Measurements from ENCODE around the gene TBX2. TPM values are rescaled to one million over a fixed set of nuclear protein-coding genes. Genes with fewer than 3 reads are reported as not detected.

TBX2 gene
- total RNA-seq, 1 donor from 2014 or later: 0.23 TPM

DNA sequence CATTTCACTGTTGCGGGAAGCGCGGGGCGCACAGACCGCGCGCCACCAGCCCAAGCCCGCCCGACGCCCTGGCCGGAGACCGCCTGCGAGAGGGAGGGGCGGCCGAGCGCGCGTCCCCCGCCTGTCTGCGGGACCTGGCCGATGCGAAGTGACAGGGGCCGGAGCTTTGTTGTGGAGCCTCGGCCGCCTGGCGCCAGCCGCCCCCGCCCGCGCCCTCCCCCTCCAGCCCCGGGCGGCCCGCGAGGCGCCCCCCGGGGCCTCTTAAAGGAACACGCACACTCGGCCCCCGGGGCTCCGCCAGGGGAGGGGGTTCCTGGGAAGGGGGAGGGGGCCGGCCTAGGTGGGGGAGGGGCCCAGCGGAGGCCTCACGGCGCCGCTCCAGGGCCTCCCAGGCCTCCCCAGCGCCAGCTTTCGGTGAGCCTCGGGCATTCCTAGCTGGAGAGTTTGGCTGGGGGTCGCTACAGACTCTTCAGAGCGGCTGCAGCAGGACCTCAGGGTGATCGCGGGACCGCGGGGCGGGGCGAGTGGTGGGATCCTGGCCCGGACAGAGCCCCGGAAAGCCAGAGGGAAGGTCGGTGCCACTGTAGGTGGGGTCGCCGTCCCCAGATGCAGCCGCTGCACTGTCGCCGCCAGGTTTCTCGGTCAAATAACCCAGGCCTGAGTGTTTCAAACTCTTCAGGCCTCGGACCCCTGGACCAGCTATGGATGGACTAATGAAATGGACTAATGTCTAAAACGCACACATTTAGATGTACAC lies 2.4 kb upstream of the TBX2 start:
- H3K27me3 Mint-ChIP-seq (ENCODE audit: unreplicated experiment): peaks cover 41% of the 10 kb centered on the region
- no peak overlapping the region for H3K27ac Mint-ChIP-seq (ENCODE audit: unreplicated experiment)
- peaks cover 17% of the 10 kb centered on the region for H3K36me3 Mint-ChIP-seq (ENCODE audit: low read depth, unreplicated experiment)
- H3K4me1 Mint-ChIP-seq (ENCODE audit: unreplicated experiment): peaks cover 22% of the 10 kb centered on the region
- H3K4me3 Mint-ChIP-seq (ENCODE audit: unreplicated experiment): peak overlapping the region; percentile 76
- no peak for TF ChIP-seq CTCF (IDR thresholded peaks at IDR 0.05; ENCODE audit: unreplicated experiment)
- no peaks in the 10 kb centered on the region for H3K9me3 Mint-ChIP-seq (ENCODE audit: unreplicated experiment)
- no peak for DNase-seq (ENCODE audit: low spot score)

DNA sequence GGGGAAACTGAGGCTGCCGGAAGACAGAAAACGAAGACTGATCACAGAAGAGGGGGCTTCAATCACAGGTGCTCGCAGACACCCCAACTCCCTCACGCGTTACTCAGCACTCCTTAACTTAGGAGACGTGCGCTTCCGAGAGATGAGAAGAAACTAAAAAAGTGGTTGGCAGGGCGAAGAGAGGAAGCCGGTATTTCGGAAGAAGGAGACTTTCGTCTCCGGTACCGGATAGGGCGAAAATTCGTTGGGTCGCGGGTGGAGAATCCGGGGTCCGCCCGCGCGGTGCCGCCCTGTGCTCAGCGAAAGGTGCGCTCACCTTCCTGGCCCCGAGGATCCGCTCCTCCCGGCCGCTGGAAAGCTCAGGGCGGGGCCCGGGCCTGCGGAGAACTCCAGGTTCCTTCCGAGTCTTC lies 917 bp upstream of the TBX2 start:
- no peak for DNase-seq (ENCODE audit: low spot score)
- Mint-ChIP-seq H3K27me3 (ENCODE audit: unreplicated experiment) (peaks cover 46% of the 10 kb centered on the region), H3K36me3 (ENCODE audit: low read depth, unreplicated experiment) (peaks cover 12% of the 10 kb centered on the region), H3K4me1 (ENCODE audit: unreplicated experiment) (peaks cover 20% of the 10 kb centered on the region), H3K9me3 (ENCODE audit: unreplicated experiment) (no peaks in the 10 kb centered on the region), H3K4me3 (ENCODE audit: unreplicated experiment) (peak overlapping the region; percentile 89), H3K27ac (ENCODE audit: unreplicated experiment) (no peak overlapping the region)
- TF ChIP-seq CTCF (IDR thresholded peaks at IDR 0.05; ENCODE audit: unreplicated experiment): no peak

DNA sequence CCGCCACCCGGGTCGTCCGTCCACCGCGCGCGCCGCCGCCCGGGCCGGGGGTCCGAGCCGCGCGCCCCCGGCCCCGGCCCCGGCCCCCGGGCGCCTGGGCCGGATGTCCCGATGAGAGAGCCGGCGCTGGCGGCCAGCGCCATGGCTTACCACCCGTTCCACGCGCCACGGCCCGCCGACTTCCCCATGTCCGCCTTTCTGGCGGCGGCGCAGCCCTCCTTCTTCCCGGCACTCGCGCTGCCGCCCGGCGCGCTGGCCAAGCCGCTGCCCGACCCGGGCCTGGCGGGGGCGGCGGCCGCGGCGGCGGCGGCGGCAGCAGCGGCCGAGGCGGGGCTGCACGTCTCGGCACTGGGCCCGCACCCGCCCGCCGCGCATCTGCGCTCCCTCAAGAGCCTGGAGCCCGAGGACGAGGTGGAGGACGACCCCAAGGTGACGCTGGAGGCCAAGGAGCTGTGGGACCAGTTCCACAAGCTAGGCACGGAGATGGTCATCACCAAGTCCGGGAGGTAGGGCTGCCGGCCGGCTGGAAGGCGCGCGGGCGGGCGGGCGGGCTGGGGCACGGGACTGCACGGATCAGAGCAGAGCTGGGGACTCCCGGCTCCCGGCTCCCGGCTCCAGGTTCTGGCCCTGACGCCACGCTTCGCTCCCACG lies 548 bp downstream of the TBX2 start:
- no peak for DNase-seq (ENCODE audit: low spot score)
- Mint-ChIP-seq H3K4me1 (ENCODE audit: unreplicated experiment) (peaks cover 20% of the 10 kb centered on the region), H3K27me3 (ENCODE audit: unreplicated experiment) (peaks cover 43% of the 10 kb centered on the region), H3K9me3 (ENCODE audit: unreplicated experiment) (no peaks in the 10 kb centered on the region), H3K4me3 (ENCODE audit: unreplicated experiment) (peak overlapping the region; percentile 25), H3K36me3 (ENCODE audit: low read depth, unreplicated experiment) (peaks cover 5% of the 10 kb centered on the region), H3K27ac (ENCODE audit: unreplicated experiment) (no peak overlapping the region)
- no peak for TF ChIP-seq CTCF (IDR thresholded peaks at IDR 0.05; ENCODE audit: unreplicated experiment)

- no peak for TF ChIP-seq CTCF (IDR thresholded peaks at IDR 0.05; ENCODE audit: unreplicated experiment)
- peak overlapping the region; percentile 25 for H3K4me3 Mint-ChIP-seq (ENCODE audit: unreplicated experiment)
- H3K4me1 Mint-ChIP-seq (ENCODE audit: unreplicated experiment): peaks cover 18% of the 10 kb centered on the region
- H3K36me3 Mint-ChIP-seq (ENCODE audit: low read depth, unreplicated experiment): peaks cover 5% of the 10 kb centered on the region
- peaks cover 39% of the 10 kb centered on the region for H3K27me3 Mint-ChIP-seq (ENCODE audit: unreplicated experiment)
- DNase-seq (ENCODE audit: low spot score): no peak
- H3K27ac Mint-ChIP-seq (ENCODE audit: unreplicated experiment): no peak overlapping the region
- no peaks in the 10 kb centered on the region for H3K9me3 Mint-ChIP-seq (ENCODE audit: unreplicated experiment)
These were observed 1.2 kb downstream of the TBX2 start for GRCh38 chr17:61400717-61401388.
